H9 (cell line): ENCODE measurements around the gene GSS. TPM values are rescaled to one million over a fixed set of nuclear protein-coding genes. Genes with fewer than 3 reads are reported as not detected.

ENCODE experiments used
- DNase-seq: peaks from one replicate; pipeline ENCODE4 v3.0.0-alpha.2; 2017
- H2AFZ ChIP-seq: one replicate; pipeline ENCODE4 v1.6.1; 2013; ENCODE audit warnings: mild to moderate bottlenecking, low read length, control low read depth, moderate library complexity
- H2AK5ac ChIP-seq: 2 replicates; pipeline ENCODE4 v1.6.1; 2013; ENCODE audit warnings: low read length, control low read depth, mixed read lengths; ENCODE audit not compliant: insufficient read length
- H2BK120ac ChIP-seq: one replicate; pipeline ENCODE4 v1.6.1; 2013; ENCODE audit warnings: low read depth, mild to moderate bottlenecking, low read length, control low read depth, inconsistent platforms; ENCODE audit not compliant: poor library complexity, severe bottlenecking
- H2BK12ac ChIP-seq: 2 replicates; pipeline ENCODE4 v1.6.1; 2013; ENCODE audit warnings: low read length, control low read depth, mixed read lengths, low read depth; ENCODE audit not compliant: insufficient read length
- H2BK15ac ChIP-seq: 2 replicates; pipeline ENCODE4 v1.6.1; 2013; ENCODE audit warnings: low read depth, low read length, control low read depth
- H2BK20ac ChIP-seq: one replicate; pipeline ENCODE4 v1.6.1; 2013; ENCODE audit warnings: low read depth, mild to moderate bottlenecking, low read length, control low read depth, inconsistent platforms; ENCODE audit not compliant: poor library complexity, severe bottlenecking
- H2BK5ac ChIP-seq: 2 replicates; pipeline ENCODE4 v1.6.1; 2013; ENCODE audit warnings: low read length, control low read depth, mixed read lengths; ENCODE audit not compliant: insufficient read length
- H3K14ac ChIP-seq: 2 replicates; pipeline ENCODE4 v1.6.1; 2013; ENCODE audit warnings: low read length, control low read depth; ENCODE audit not compliant: insufficient read depth
- H3K18ac ChIP-seq: 2 replicates; pipeline ENCODE4 v1.6.1; 2013; ENCODE audit warnings: low read depth, mild to moderate bottlenecking, mixed read lengths, low read length, control low read depth; ENCODE audit not compliant: insufficient read length
- H3K23ac ChIP-seq: 2 replicates; pipeline ENCODE4 v1.6.1; 2013; ENCODE audit warnings: low read length, control low read depth, mixed read lengths, low read depth; ENCODE audit not compliant: insufficient read length
- H3K23me2 ChIP-seq: 2 replicates; pipeline ENCODE4 v1.6.1; 2013; ENCODE audit warnings: low read depth, mild to moderate bottlenecking, mixed read lengths, low read length, control low read depth; ENCODE audit not compliant: insufficient read length, poor library complexity, severe bottlenecking
- H3K27ac ChIP-seq: 2 replicates; pipeline ENCODE4 v1.5.1; 2013; ENCODE audit warnings: low read length, control low read depth, mixed read lengths, low read depth; ENCODE audit not compliant: insufficient read length
- H3K27me3 ChIP-seq: 2 replicates; pipeline ENCODE4 v1.6.1; 2013; ENCODE audit warnings: low read length, control low read depth, inconsistent platforms; ENCODE audit not compliant: insufficient read depth
- H3K4ac ChIP-seq: 2 replicates; pipeline ENCODE4 v1.6.1; 2013; ENCODE audit warnings: low read depth, mild to moderate bottlenecking, control low read depth, inconsistent platforms, low read length, moderate library complexity
- H3K4me1 ChIP-seq: 2 replicates; pipeline ENCODE4 v1.6.1; 2013; ENCODE audit warnings: low read length, control low read depth, inconsistent platforms; ENCODE audit not compliant: insufficient read depth
- H3K4me2 ChIP-seq: 2 replicates; pipeline ENCODE4 v1.6.1; 2013; ENCODE audit warnings: low read length, control low read depth, mixed read lengths; ENCODE audit not compliant: insufficient read length, insufficient read depth
- H3K56ac ChIP-seq: 2 replicates; pipeline ENCODE4 v1.6.1; 2013; ENCODE audit warnings: low read depth, mild to moderate bottlenecking, mixed read lengths, low read length, control low read depth; ENCODE audit not compliant: insufficient read length
- H3K79me1 ChIP-seq: 2 replicates; pipeline ENCODE4 v1.6.1; 2013; ENCODE audit warnings: low read depth, mild to moderate bottlenecking, moderate library complexity, low read length, control low read depth, inconsistent platforms; ENCODE audit not compliant: insufficient read depth, poor library complexity, severe bottlenecking
- H3K79me2 ChIP-seq: 2 replicates; pipeline ENCODE4 v1.6.1; 2013; ENCODE audit warnings: low read length, control low read depth, inconsistent platforms; ENCODE audit not compliant: insufficient read depth
- H3K9ac ChIP-seq: 2 replicates; pipeline ENCODE4 v1.6.1; 2013; ENCODE audit warnings: low read length, control low read depth, mixed read lengths; ENCODE audit not compliant: insufficient read length; ENCODE audit errors: extremely low read depth
- H3K9me3 ChIP-seq: one replicate; pipeline ENCODE4 v1.6.1; 2013; ENCODE audit warnings: low read depth, low read length, inconsistent platforms; ENCODE audit not compliant: control insufficient read depth
- H3T11ph ChIP-seq: one replicate; pipeline ENCODE4 v1.6.1; 2013; ENCODE audit warnings: mild to moderate bottlenecking, low read length, control low read depth, inconsistent platforms
- H4K20me1 ChIP-seq: one replicate; pipeline ENCODE4 v1.6.1; 2013; ENCODE audit not compliant: control insufficient read depth, insufficient read length, insufficient read depth
- H4K5ac ChIP-seq: 2 replicates; pipeline ENCODE4 v1.6.1; 2013; ENCODE audit warnings: low read depth, mild to moderate bottlenecking, mixed read lengths, low read length, control low read depth; ENCODE audit not compliant: insufficient read length
- H4K8ac ChIP-seq: replicated peaks from 2 replicates; pipeline ENCODE4 v1.6.1; 2013; ENCODE audit warnings: low read length, control low read depth, mixed read lengths, low read depth; ENCODE audit not compliant: insufficient read length
- H4K91ac ChIP-seq: 2 replicates; pipeline ENCODE4 v1.6.1; 2013; ENCODE audit warnings: low read depth, mild to moderate bottlenecking, moderate library complexity, mixed read lengths, low read length, control low read depth; ENCODE audit not compliant: insufficient read length
- H3K27ac Mint-ChIP-seq, 3 experiments: 2 replicates in 2 of 3; 3 replicates in 1 of 3; pipeline ENCODE4 v1.8.0; 2020 to 2021; ENCODE audit warnings: mixed read lengths in 3 of 3, mild to moderate bottlenecking in 1 of 3, moderate library complexity in 1 of 3
- H3K27me3 Mint-ChIP-seq: 2 replicates; pipeline ENCODE4 v1.8.0; 2021; ENCODE audit warnings: low read depth, mild to moderate bottlenecking, moderate library complexity, mixed read lengths
- H3K36me3 Mint-ChIP-seq, 3 experiments: 2 replicates in 2 of 3; 3 replicates in 1 of 3; pipeline ENCODE4 v1.8.0; 2020 to 2021; ENCODE audit warnings: low read depth in 3 of 3, mixed read lengths in 3 of 3; ENCODE audit not compliant: insufficient read depth in 1 of 3
- H3K4me1 Mint-ChIP-seq, 2 experiments: 2 replicates each; pipeline ENCODE4 v1.8.0; 2020; ENCODE audit warnings: mixed read lengths in 2 of 2
- H3K4me3 Mint-ChIP-seq, 2 experiments: 2 replicates in 1 of 2; 3 replicates in 1 of 2; pipeline ENCODE4 v1.8.0; 2020 to 2021; ENCODE audit warnings: mild to moderate bottlenecking in 2 of 2, mixed read lengths in 2 of 2, moderate library complexity in 1 of 2
- H3K9me3 Mint-ChIP-seq, 2 experiments: 2 replicates in 1 of 2; 3 replicates in 1 of 2; pipeline ENCODE4 v1.8.0; 2020; ENCODE audit warnings: mild to moderate bottlenecking in 2 of 2, mixed read lengths in 2 of 2, moderate library complexity in 1 of 2
- CTCF ChIP-seq: fragments of 200-600 bp; sonication (generic); conservative IDR thresholded peaks from 3 replicates; pipeline ENCODE4 v1.8.0; 2021; ENCODE audit warnings: antibody characterized with exemption, mild to moderate bottlenecking
- WGBS: extraction: QIAGEN DNeasy Blood & Tissue Kit; methylation state at CpG from one replicate; pipeline ENCODE4 v1.1.7; 2013; ENCODE audit warnings: missing lambda C conversion rate, low lambda C conversion rate, mixed read lengths; ENCODE audit not compliant: insufficient read length; ENCODE audit errors: extremely low coverage; 5-methylcytosine and 5-hydroxymethylcytosine counted together
- total RNA-seq: library from RNA; stranded (reverse); gene quantifications from 2 replicates; pipeline ENCODE4 v1.2.1, GENCODE V29; 2021

Gene GSS
- total RNA-seq, 1 experiment from 2014 or later: 48.5 TPM

DNA sequence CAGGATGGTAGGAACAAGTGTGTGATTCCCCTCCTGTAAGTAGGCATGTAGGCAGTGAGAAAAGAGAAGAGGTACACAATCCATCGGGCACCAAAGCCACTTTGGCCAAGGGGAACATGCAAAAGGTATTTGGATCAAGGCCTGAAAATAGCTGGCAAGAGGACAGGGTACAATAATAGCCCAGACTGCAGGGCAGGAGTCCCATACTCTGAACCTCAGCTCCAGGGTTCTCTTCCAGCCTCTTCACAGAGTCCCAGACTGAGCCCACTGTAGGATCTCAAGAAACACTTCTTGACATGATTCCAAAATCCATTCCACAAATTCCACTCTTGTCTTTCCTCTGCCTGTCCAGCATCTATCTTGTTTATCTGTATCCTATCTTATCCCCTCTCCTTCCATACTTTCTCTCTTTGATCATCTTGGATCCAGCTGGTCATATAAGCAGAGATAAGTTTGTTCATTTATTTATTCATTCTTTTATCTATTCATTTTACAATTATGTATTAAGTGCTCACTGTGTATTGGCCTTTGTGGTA lies 59.5 kb downstream of the GSS start:
- Histone ChIP-seq H2BK15ac (no peak overlapping the region), H2BK20ac (no peak overlapping the region), H2AFZ (no peak overlapping the region), H4K8ac (no peak overlapping the region), H3K23ac (no peak overlapping the region), H3K9me3 (no peaks in the 10 kb centered on the region), H3K27ac (no peak overlapping the region), H3K4ac (no peak overlapping the region), H2BK120ac (no peak overlapping the region), H4K5ac (no peak overlapping the region), H2BK5ac (no peak overlapping the region), H3K4me1 (no peaks in the 10 kb centered on the region), H3K23me2 (no peaks in the 10 kb centered on the region), H3K4me2 (no peak overlapping the region), H3K9ac (no peak overlapping the region), H3K14ac (no peak overlapping the region), H4K20me1 (no peaks in the 10 kb centered on the region), H3T11ph (no peak overlapping the region), H2AK5ac (no peak overlapping the region), H2BK12ac (no peak overlapping the region), H3K56ac (no peak overlapping the region), H3K79me2 (no peaks in the 10 kb centered on the region; the same call in 1 of the 2 replicates), H4K91ac (no peak overlapping the region), H3K79me1 (no peaks in the 10 kb centered on the region), H3K27me3 (no peaks in the 10 kb centered on the region), H3K18ac (no peak overlapping the region)
- TF ChIP-seq CTCF: no peak
- Mint-ChIP-seq H3K36me3 (peaks cover 7 to 12% (median 12%) of the 10 kb centered on the region in 3 experiments; a peak in 6 of 7 replicates), H3K4me1 (no peaks in the 10 kb centered on the region), H3K9me3 (peaks cover 4% of the 10 kb centered on the region in 2 experiments; a peak in 2 of 5 replicates), H3K27ac (no peak overlapping the region), H3K27me3 (no peaks in the 10 kb centered on the region), H3K4me3 (no peak overlapping the region)
- WGBS: no CpG with 5 or more reads among the region's 1 CpG
- no peak for DNase-seq
